A549 (cell line): ENCODE measurements around the gene ASIC1. TPM values are rescaled to one million over a fixed set of nuclear protein-coding genes. Genes with fewer than 3 reads are reported as not detected.

Experiments
- ATAC-seq, 2 experiments: fragments of 200-7000 bp in 1 of 2; fragments of >200 bp in 1 of 2; cut with Nextera tagmentation in 1 of 2; cut with Tn5 transposase in 1 of 2; 3 replicates each; pipeline versions ENCODE4 v1.8.0 to v1.9.1; 2018 to 2020; ENCODE audit warnings: mild to moderate bottlenecking in 1 of 2, moderate library complexity in 1 of 2
- CTCF ChIA-PET: fragments of 300-600 bp; sonication (Branson Sonifier 250); formaldehyde crosslinking; extraction: SDS; loops from one replicate; lab custom pipeline; 2021; ENCODE audit warnings: antibody characterized with exemption, inconsistent platforms; lab: Yijun Ruan, JAX
- POLR2A ChIA-PET: fragments of 350-600 bp; formaldehyde crosslinking; extraction: SDS; loops from one replicate; lab custom pipeline; 2021; ENCODE audit warnings: antibody characterized with exemption, inconsistent platforms; lab: Yijun Ruan, JAX
- DNase-seq, 2 experiments: peaks; one replicate each; pipeline versions ENCODE4 v3.0.0 to v3.0.0-alpha.2; 2011 to 2016; ENCODE audit warnings: low read depth in 1 of 2, low spot score in 1 of 2
- FAIRE-seq: peaks from 2 replicates; lab custom pipeline; 2011; peaks lifted over from hg19 to GRCh38; lab: Jason Lieb, UNC
- H3K27ac ChIP-seq, 2 experiments: fragments of >200 bp; sonication (Bioruptor Twin); formaldehyde crosslinking; 3 replicates each; pipeline ENCODE4 v1.5.1; 2016 to 2017
- H3K4me1 ChIP-seq: fragments of >200 bp; sonication (Bioruptor Twin); formaldehyde crosslinking; 3 replicates; pipeline ENCODE4 v1.6.1; 2016
- H3K4me2 ChIP-seq: fragments of >200 bp; sonication (Bioruptor Twin); formaldehyde crosslinking; 3 replicates; pipeline ENCODE4 v1.6.1; 2016
- H3K4me3 ChIP-seq: fragments of >200 bp; sonication (Bioruptor Twin); formaldehyde crosslinking; 3 replicates; pipeline ENCODE4 v1.5.1; 2016
- H3K9me3 ChIP-seq: fragments of >200 bp; sonication (Bioruptor Twin); formaldehyde crosslinking; 3 replicates; pipeline ENCODE4 v1.6.1; 2016
- BHLHE40 ChIP-seq: IDR thresholded peaks from 2 replicates; pipeline ENCODE4 v1.6.1; 2012; ENCODE audit warnings: low read depth, low read length, inconsistent platforms
- CBX8 ChIP-seq: fragments of 200-600 bp; sonication (generic); IDR thresholded peaks from 2 replicates; pipeline ENCODE4 v1.6.1; 2016
- CEBPB ChIP-seq, 2 experiments: fragments of >200 bp in 1 of 2; sonication (Bioruptor Twin) in 1 of 2; formaldehyde crosslinking in 1 of 2; IDR thresholded peaks; 2 replicates each; pipeline ENCODE4 v1.6.1; 2012 to 2016
- CHD2 ChIP-seq: fragments of 150-350 bp; IDR thresholded peaks from 2 replicates; pipeline ENCODE4 v1.6.1; 2014; ENCODE audit warnings: low read length; ENCODE audit not compliant: partially characterized antibody
- ESRRA ChIP-seq: fragments of 150-350 bp; IDR thresholded peaks from 2 replicates; pipeline ENCODE4 v1.6.1; 2014; ENCODE audit warnings: mild to moderate bottlenecking, low read length, borderline replicate concordance
- FOXS1 ChIP-seq: fragments of 250-450 bp; sonication (Bioruptor Pico); IDR thresholded peaks from 2 replicates; pipeline ENCODE4 v1.5.0; 2020; ENCODE audit warnings: mild to moderate bottlenecking, moderate library complexity
- GATA3 ChIP-seq: IDR thresholded peaks from 2 replicates; pipeline ENCODE4 v1.6.1; 2012; ENCODE audit warnings: borderline replicate concordance
- HOXB13 ChIP-seq: fragments of 250-450 bp; sonication (Bioruptor Pico); IDR thresholded peaks from 2 replicates; pipeline ENCODE4 v1.5.0; 2020; ENCODE audit warnings: low read depth, mild to moderate bottlenecking, moderate library complexity
- JUN ChIP-seq, 2 experiments: fragments of >200 bp; sonication (Bioruptor Twin); formaldehyde crosslinking; IDR thresholded peaks; 2 replicates in 1 of 2; 3 replicates in 1 of 2; pipeline ENCODE4 v1.6.1; 2016 to 2017
- KDM5A ChIP-seq: fragments of 200-600 bp; sonication (generic); IDR thresholded peaks from 2 replicates; pipeline ENCODE4 v1.6.1; 2016; ENCODE audit warnings: antibody characterized with exemption, mild to moderate bottlenecking
- POLR2A ChIP-seq: IDR thresholded peaks from 2 replicates; pipeline ENCODE4 v1.6.1; 2012; ENCODE audit warnings: mild to moderate bottlenecking, low read length
- POLR2AphosphoS2 ChIP-seq: conservative IDR thresholded peaks from 2 replicates; pipeline ENCODE4 v1.6.1; 2012; ENCODE audit warnings: low read length, improper control_type of control experiment, inconsistent platforms
- RFX5 ChIP-seq: fragments of 450-650 bp; IDR thresholded peaks from 2 replicates; pipeline ENCODE4 v1.7.1; 2014; ENCODE audit warnings: antibody characterized with exemption, mild to moderate bottlenecking, moderate library complexity
- SMC3 ChIP-seq: fragments of >200 bp; sonication (Bioruptor Twin); formaldehyde crosslinking; IDR thresholded peaks from 3 replicates; pipeline ENCODE4 v1.6.1; 2018; ENCODE audit warnings: inconsistent platforms
- ZSCAN20 ChIP-seq: fragments of 250-450 bp; sonication (Bioruptor Pico); IDR thresholded peaks from 2 replicates; pipeline ENCODE4 v1.8.0; 2022; ENCODE audit warnings: mild to moderate bottlenecking, moderate library complexity
- WGBS: methylation state at CpG from one replicate; pipeline ENCODE4 v1.1.6; 2017; ENCODE audit errors: missing lambda C conversion rate; 5-methylcytosine and 5-hydroxymethylcytosine counted together
- polyA plus RNA-seq, 4 experiments: library from polyadenylated mRNA; depleted of rRNA in 3 of 4; stranded (reverse); fragments of >200 nt; fragmentation: RNase III in 1 of 4; extraction: RNeasy Plus Mini Kit Qiagen cat#74134 plus additional on column Dnase treatment in 1 of 4; gene quantifications; 2 replicates in 3 of 4; 3 replicates in 1 of 4; pipeline ENCODE4 v1.2.3, GENCODE V29; 2011 to 2017
- TF ChIP-seq, protein P1 (sequence below): fragments of 200-600 bp; sonication (generic); IDR thresholded peaks from 2 replicates; pipeline ENCODE4 v1.6.1; 2016; ENCODE audit warnings: antibody characterized with exemption, mild to moderate bottlenecking, moderate library complexity
- TF ChIP-seq, protein P2 (sequence below): fragments of 150-350 bp; IDR thresholded peaks from 2 replicates; pipeline ENCODE4 v1.6.1; 2014; ENCODE audit warnings: low read depth, mild to moderate bottlenecking, low read length
- TF ChIP-seq, protein P3 (sequence below): IDR thresholded peaks from 2 replicates; pipeline ENCODE4 v1.6.1; 2012; ENCODE audit warnings: low read depth, borderline replicate concordance
- TF ChIP-seq, protein P4 (sequence below): fragments of >200 bp; sonication (Bioruptor Twin); formaldehyde crosslinking; IDR thresholded peaks from 2 replicates; pipeline ENCODE4 v1.6.1; 2016
- TF ChIP-seq, protein P5 (sequence below): fragments of 450-650 bp; IDR thresholded peaks from 2 replicates; pipeline ENCODE4 v1.6.1; 2014; ENCODE audit warnings: antibody characterized with exemption

ASIC1 gene
- polyA plus RNA-seq, 2 of the 4 experiments (the other 2 are of a cell fraction): 6.0 to 6.7 TPM

DNA sequence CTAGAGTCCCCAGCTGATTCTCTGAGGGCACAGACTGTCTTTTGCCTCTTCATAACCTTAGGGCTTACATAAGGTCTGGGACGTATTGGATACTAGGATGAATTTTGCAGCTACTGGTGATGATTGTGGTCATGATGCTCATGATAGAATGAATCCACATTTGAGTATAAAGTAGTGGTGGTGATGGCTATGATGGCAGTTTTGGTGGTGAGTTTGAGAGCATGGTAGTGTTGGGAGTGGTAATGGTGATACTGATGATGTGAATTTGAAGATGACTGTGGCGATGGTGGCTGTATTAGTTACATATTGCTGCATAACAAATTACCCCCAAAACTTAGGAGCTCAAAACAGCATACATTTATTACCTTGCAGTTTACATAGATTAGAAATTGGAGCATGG is 14.1 kb upstream of the ASIC1 start:
- H3K27ac ChIP-seq: no peak overlapping the region
- DNase-seq (no peak), ATAC-seq (no peak)
- WGBS: 92% methylated on average over 2 of the region's 2 CpGs
- H3K4me1 ChIP-seq: no peaks in the 10 kb centered on the region
- no peak overlapping the region for H3K4me2 ChIP-seq
- TF ChIP-seq, protein P1, sequence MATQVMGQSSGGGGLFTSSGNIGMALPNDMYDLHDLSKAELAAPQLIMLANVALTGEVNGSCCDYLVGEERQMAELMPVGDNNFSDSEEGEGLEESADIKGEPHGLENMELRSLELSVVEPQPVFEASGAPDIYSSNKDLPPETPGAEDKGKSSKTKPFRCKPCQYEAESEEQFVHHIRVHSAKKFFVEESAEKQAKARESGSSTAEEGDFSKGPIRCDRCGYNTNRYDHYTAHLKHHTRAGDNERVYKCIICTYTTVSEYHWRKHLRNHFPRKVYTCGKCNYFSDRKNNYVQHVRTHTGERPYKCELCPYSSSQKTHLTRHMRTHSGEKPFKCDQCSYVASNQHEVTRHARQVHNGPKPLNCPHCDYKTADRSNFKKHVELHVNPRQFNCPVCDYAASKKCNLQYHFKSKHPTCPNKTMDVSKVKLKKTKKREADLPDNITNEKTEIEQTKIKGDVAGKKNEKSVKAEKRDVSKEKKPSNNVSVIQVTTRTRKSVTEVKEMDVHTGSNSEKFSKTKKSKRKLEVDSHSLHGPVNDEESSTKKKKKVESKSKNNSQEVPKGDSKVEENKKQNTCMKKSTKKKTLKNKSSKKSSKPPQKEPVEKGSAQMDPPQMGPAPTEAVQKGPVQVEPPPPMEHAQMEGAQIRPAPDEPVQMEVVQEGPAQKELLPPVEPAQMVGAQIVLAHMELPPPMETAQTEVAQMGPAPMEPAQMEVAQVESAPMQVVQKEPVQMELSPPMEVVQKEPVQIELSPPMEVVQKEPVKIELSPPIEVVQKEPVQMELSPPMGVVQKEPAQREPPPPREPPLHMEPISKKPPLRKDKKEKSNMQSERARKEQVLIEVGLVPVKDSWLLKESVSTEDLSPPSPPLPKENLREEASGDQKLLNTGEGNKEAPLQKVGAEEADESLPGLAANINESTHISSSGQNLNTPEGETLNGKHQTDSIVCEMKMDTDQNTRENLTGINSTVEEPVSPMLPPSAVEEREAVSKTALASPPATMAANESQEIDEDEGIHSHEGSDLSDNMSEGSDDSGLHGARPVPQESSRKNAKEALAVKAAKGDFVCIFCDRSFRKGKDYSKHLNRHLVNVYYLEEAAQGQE: no peak
- no peak for TF ChIP-seq CBX8
- TF ChIP-seq, protein P2, sequence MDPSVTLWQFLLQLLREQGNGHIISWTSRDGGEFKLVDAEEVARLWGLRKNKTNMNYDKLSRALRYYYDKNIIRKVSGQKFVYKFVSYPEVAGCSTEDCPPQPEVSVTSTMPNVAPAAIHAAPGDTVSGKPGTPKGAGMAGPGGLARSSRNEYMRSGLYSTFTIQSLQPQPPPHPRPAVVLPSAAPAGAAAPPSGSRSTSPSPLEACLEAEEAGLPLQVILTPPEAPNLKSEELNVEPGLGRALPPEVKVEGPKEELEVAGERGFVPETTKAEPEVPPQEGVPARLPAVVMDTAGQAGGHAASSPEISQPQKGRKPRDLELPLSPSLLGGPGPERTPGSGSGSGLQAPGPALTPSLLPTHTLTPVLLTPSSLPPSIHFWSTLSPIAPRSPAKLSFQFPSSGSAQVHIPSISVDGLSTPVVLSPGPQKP: no peak
- no peak for TF ChIP-seq FOXS1 (CRISPR knock-in tag)
- no peak for TF ChIP-seq POLR2AphosphoS2
- no peak for TF ChIP-seq ESRRA
- TF ChIP-seq, protein P3, sequence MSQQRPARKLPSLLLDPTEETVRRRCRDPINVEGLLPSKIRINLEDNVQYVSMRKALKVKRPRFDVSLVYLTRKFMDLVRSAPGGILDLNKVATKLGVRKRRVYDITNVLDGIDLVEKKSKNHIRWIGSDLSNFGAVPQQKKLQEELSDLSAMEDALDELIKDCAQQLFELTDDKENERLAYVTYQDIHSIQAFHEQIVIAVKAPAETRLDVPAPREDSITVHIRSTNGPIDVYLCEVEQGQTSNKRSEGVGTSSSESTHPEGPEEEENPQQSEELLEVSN: no peak
- TF ChIP-seq, protein P4, sequence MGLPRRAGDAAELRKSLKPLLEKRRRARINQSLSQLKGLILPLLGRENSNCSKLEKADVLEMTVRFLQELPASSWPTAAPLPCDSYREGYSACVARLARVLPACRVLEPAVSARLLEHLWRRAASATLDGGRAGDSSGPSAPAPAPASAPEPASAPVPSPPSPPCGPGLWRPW: no peak
- TF ChIP-seq CHD2: no peak
- TF ChIP-seq RFX5: no peak
- TF ChIP-seq BHLHE40: no peak
- TF ChIP-seq, protein P5, sequence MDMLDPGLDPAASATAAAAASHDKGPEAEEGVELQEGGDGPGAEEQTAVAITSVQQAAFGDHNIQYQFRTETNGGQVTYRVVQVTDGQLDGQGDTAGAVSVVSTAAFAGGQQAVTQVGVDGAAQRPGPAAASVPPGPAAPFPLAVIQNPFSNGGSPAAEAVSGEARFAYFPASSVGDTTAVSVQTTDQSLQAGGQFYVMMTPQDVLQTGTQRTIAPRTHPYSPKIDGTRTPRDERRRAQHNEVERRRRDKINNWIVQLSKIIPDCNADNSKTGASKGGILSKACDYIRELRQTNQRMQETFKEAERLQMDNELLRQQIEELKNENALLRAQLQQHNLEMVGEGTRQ: no peak
- no peak for TF ChIP-seq GATA3
- no peak for TF ChIP-seq POLR2A
- TF ChIP-seq, all 56 proteins: peak for 0
- no peak for FAIRE-seq
- POLR2A ChIA-PET: no interaction called here
- Histone ChIP-seq H3K4me3 (no peak overlapping the region), H3K9me3 (no peaks in the 10 kb centered on the region)
- CTCF ChIA-PET: interaction anchor here (0.7 to 10.7 kb wide), 8 partner anchors 13 to 259 kb away, joined by 4 to 185 read pairs (median 6); partner anchors contain the start of gene COX14

DNA sequence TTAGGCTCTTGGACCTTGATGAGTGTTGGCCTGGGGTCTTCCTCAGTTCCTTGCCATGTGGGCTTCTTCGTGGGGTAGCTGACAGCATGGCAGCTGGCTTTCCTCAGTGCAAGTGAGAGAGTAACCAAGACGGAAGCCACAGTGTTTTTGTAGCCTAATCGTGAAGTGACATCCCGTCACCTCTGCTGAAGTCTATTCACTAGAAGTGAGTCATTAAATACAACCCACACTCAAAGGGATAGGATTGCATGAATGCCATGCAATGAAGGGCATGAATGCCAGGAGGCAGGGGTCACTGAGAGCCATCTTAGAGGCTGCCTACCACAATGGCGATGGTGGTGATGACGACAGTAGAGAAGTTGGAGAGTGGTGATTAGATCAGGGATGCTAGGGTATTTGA is 13.5 kb upstream of the ASIC1 start:
- ChIA-PET CTCF (interaction anchor here (1.0 to 10.7 kb wide), 7 partner anchors 12 to 177 kb away, joined by 4 to 185 read pairs (median 7); partner anchors contain the start of gene COX14), POLR2A (no interaction called here)
- TF ChIP-seq ZSCAN20 (CRISPR knock-in tag) (no peak), CEBPB (IDR thresholded peaks at IDR 0.05) (no peak), KDM5A (no peak), HOXB13 (CRISPR knock-in tag) (no peak), POLR2A (no peak), SMC3 (no peak), JUN (IDR thresholded peaks at IDR 0.05) (no peak)
- Histone ChIP-seq H3K4me3 (no peak overlapping the region), H3K4me2 (no peak overlapping the region), H3K27ac (no peak overlapping the region), H3K9me3 (no peaks in the 10 kb centered on the region), H3K4me1 (no peaks in the 10 kb centered on the region)
- FAIRE-seq: no peak
- ATAC-seq: no peak
- DNase-seq: no peak
- 72% methylated on average over 6 of the region's 6 CpGs for WGBS
